HCT116 (cell line): ENCODE data around the gene SYNC. TPM values are rescaled to one million over a fixed set of nuclear protein-coding genes. Genes with fewer than 3 reads are reported as not detected.

Source experiments
- ATAC-seq: fragments of 200-7000 bp; cut with Tn5 transposase; 2 replicates; pipeline ENCODE4 v1.9.1; 2020; ENCODE audit warnings: mild to moderate bottlenecking, moderate library complexity
- BruUV-seq: library from RNA; stranded (reverse); fragments of 400-500 nt; replicated peaks from 2 replicates; lab custom pipeline; 2021; lab: Mats Ljungman, UMichigan
- CTCF ChIA-PET: fragments of 300-600 bp; sonication (Branson Sonifier 250); formaldehyde crosslinking; loops from one replicate; lab custom pipeline; 2021; ENCODE audit warnings: antibody characterized with exemption; lab: Charles Lee
- POLR2A ChIA-PET: fragments of 300-600, 350-600 bp; sonication (Branson Sonifier 250); formaldehyde crosslinking; loops from one replicate; lab custom pipeline; 2021; ENCODE audit warnings: antibody characterized with exemption; lab: Charles Lee
- RAD21 ChIA-PET, 2 experiments: fragments of 300-600 bp; sonication (Branson Sonifier 250); formaldehyde crosslinking; loops; one replicate each; lab custom pipeline; 2023; ENCODE audit warnings: low total read pairs in 2 of 2; ENCODE audit not compliant: uncharacterized antibody in 2 of 2, unreplicated experiment in 2 of 2, low non-redundant PET in 1 of 2; lab: Charles Lee
- DNase-seq: peaks from one replicate; pipeline ENCODE4 v3.0.0-alpha.2; 2010; ENCODE audit warnings: low read depth, low spot score
- H2AFZ ChIP-seq: fragments of 200-600 bp; shearing (Covaris generic), sonication (generic); 2 replicates; pipeline ENCODE4 v1.6.1; 2017; ENCODE audit warnings: low read depth, mixed run types, mixed read lengths, antibody characterized with exemption, low read length; ENCODE audit not compliant: poor library complexity, severe bottlenecking
- H3K27ac ChIP-seq: 2 replicates; pipeline ENCODE4 v1.5.1; 2012; ENCODE audit warnings: low read depth, low read length
- H3K27me3 ChIP-seq: fragments of 200-600 bp; sonication (generic); 2 replicates; pipeline ENCODE4 v1.6.1; 2016; ENCODE audit warnings: mixed run types, low read length, mixed read lengths; ENCODE audit not compliant: insufficient read depth
- H3K36me3 ChIP-seq, 2 experiments: fragments of 200-500 bp in 1 of 2; fragments of 200-600 bp in 1 of 2; sonication (Bioruptor generic) in 1 of 2; sonication (generic) in 1 of 2; 2 replicates each; pipeline versions ENCODE4 v1.5.1 to v1.6.1; 2014 to 2016; ENCODE audit warnings: low read length in 2 of 2, inconsistent platforms in 1 of 2, mixed read lengths in 1 of 2, mixed run types in 1 of 2; ENCODE audit not compliant: insufficient read depth in 2 of 2, control insufficient read depth in 1 of 2
- H3K4me1 ChIP-seq, 2 experiments: fragments of 200-600 bp in 1 of 2; sonication (generic) in 1 of 2; 2 replicates each; pipeline versions ENCODE4 v1.5.1 to v1.6.1; 2012 to 2017; ENCODE audit warnings: low read length in 2 of 2, inconsistent platforms in 1 of 2, mild to moderate bottlenecking in 1 of 2, mixed read lengths in 1 of 2, mixed run types in 1 of 2, moderate library complexity in 1 of 2; ENCODE audit not compliant: insufficient read depth in 2 of 2, control insufficient read depth in 1 of 2
- H3K4me2 ChIP-seq: fragments of 200-600 bp; sonication (generic); 2 replicates; pipeline ENCODE4 v1.6.1; 2017; ENCODE audit warnings: mixed run types, low read length, mixed read lengths
- H3K4me3 ChIP-seq, 2 experiments: fragments of 200-600 bp in 1 of 2; sonication (generic) in 1 of 2; replicated peaks in 1 of 2; 2 replicates each; pipeline ENCODE4 v1.5.1; 2011 to 2016; ENCODE audit warnings: low read length in 2 of 2, control low read depth in 1 of 2, low read depth in 1 of 2, mild to moderate bottlenecking in 1 of 2, mixed read lengths in 1 of 2, mixed run types in 1 of 2
- H3K79me2 ChIP-seq: fragments of 200-600 bp; sonication (generic); 2 replicates; pipeline ENCODE4 v1.6.1; 2017; ENCODE audit warnings: mild to moderate bottlenecking, mixed run types, low read length, moderate library complexity, mixed read lengths; ENCODE audit not compliant: insufficient read depth
- H3K9ac ChIP-seq: fragments of 200-600 bp; sonication (generic); 2 replicates; pipeline ENCODE4 v1.6.1; 2016; ENCODE audit warnings: low read length, mixed read lengths
- H3K9me2 ChIP-seq: fragments of 200-600 bp; sonication (generic), shearing (Covaris generic); 2 replicates; pipeline ENCODE4 v1.6.1; 2017; ENCODE audit warnings: mixed run types, mild to moderate bottlenecking, moderate library complexity; ENCODE audit not compliant: insufficient read depth
- H3K9me3 ChIP-seq, 2 experiments: fragments of 200-500 bp in 1 of 2; fragments of 200-600 bp in 1 of 2; sonication (Bioruptor generic) in 1 of 2; sonication (generic) in 1 of 2; 2 replicates each; pipeline ENCODE4 v1.6.1; 2014 to 2017; ENCODE audit warnings: low read length in 2 of 2, mixed read lengths in 2 of 2, inconsistent platforms in 1 of 2, low read depth in 1 of 2, mild to moderate bottlenecking in 1 of 2, mixed run types in 1 of 2, moderate library complexity in 1 of 2; ENCODE audit not compliant: control insufficient read depth in 1 of 2, insufficient read depth in 1 of 2
- H4K20me1 ChIP-seq: fragments of 200-600 bp; sonication (generic), shearing (Covaris generic); 2 replicates; pipeline ENCODE4 v1.6.1; 2017; ENCODE audit warnings: mixed run types, mild to moderate bottlenecking, moderate library complexity; ENCODE audit not compliant: insufficient read depth
- CBX3 ChIP-seq: IDR thresholded peaks from 2 replicates; pipeline ENCODE4 v1.6.1; 2012; ENCODE audit warnings: low read depth
- CEBPB ChIP-seq: IDR thresholded peaks from 2 replicates; pipeline ENCODE4 v1.6.1; 2012; ENCODE audit warnings: low read depth
- EGR1 ChIP-seq: IDR thresholded peaks from 2 replicates; pipeline ENCODE4 v1.6.1; 2012; ENCODE audit warnings: low read depth
- ELF1 ChIP-seq: IDR thresholded peaks from 2 replicates; pipeline ENCODE4 v1.6.1; 2012; ENCODE audit warnings: low read depth, borderline replicate concordance
- EZH2 ChIP-seq: fragments of 200-600 bp; sonication (generic); IDR thresholded peaks from 2 replicates; pipeline ENCODE4 v1.6.1; 2017; ENCODE audit warnings: antibody characterized with exemption, mixed run types
- EZH2phosphoT487 ChIP-seq: fragments of 200-600 bp; IDR thresholded peaks from 2 replicates; pipeline ENCODE4 v1.6.1; 2018; ENCODE audit warnings: antibody characterized with exemption, borderline replicate concordance
- FOSL1 ChIP-seq: IDR thresholded peaks from 2 replicates; pipeline ENCODE4 v1.6.1; 2012; ENCODE audit warnings: low read depth
- JUND ChIP-seq: IDR thresholded peaks from 2 replicates; pipeline ENCODE4 v1.6.1; 2012
- POLR2A ChIP-seq: IDR thresholded peaks from 2 replicates; pipeline ENCODE4 v1.7.0; 2011; ENCODE audit warnings: borderline replicate concordance; ENCODE audit not compliant: insufficient read depth, insufficient read length; ENCODE audit errors: extremely low read depth
- SIN3A ChIP-seq: IDR thresholded peaks from 2 replicates; pipeline ENCODE4 v1.6.1; 2012; ENCODE audit warnings: low read depth
- SRF ChIP-seq: IDR thresholded peaks from 2 replicates; pipeline ENCODE4 v1.6.1; 2012; ENCODE audit warnings: low read depth
- TCF7L2 ChIP-seq: IDR thresholded peaks from 2 replicates; pipeline ENCODE4 v1.7.0; 2011; ENCODE audit warnings: borderline replicate concordance, inconsistent platforms; ENCODE audit not compliant: insufficient read depth, insufficient read length; ENCODE audit errors: extremely low read depth
- YY1 ChIP-seq: IDR thresholded peaks from 2 replicates; pipeline ENCODE4 v1.6.1; 2011; ENCODE audit warnings: low read length, low read depth, moderate library complexity, mild to moderate bottlenecking; ENCODE audit not compliant: insufficient replicate concordance; ENCODE audit errors: extremely low read depth
- ZNF274 ChIP-seq: fragments of 200-500 bp; sonication (Bioruptor generic); IDR thresholded peaks from 2 replicates; pipeline ENCODE4 v1.6.1; 2014; ENCODE audit warnings: mild to moderate bottlenecking, low read depth, low read length, inconsistent platforms
- intact Hi-C: fragments of 100-400 bp; cut with micrococcal nuclease; formaldehyde crosslinking; loops from 2 replicates; pipeline ENCODE4 v1.10.0; 2022
- total RNA-seq: library from RNA; stranded (reverse); gene quantifications from one replicate; pipeline ENCODE4 v1.2.1, GENCODE V29; 2021; ENCODE audit not compliant: unreplicated experiment
- TF ChIP-seq, protein P1 (sequence below): IDR thresholded peaks from 2 replicates; pipeline ENCODE4 v1.6.1; 2012
- TF ChIP-seq, protein P2 (sequence below): IDR thresholded peaks from 2 replicates; pipeline ENCODE4 v1.6.1; 2011; ENCODE audit warnings: mild to moderate bottlenecking, low read length, moderate library complexity; ENCODE audit not compliant: insufficient replicate concordance; ENCODE audit errors: extremely low read depth
- TF ChIP-seq, protein P3 (sequence below): IDR thresholded peaks from 2 replicates; pipeline ENCODE4 v1.6.1; 2012; ENCODE audit warnings: low read depth
- TF ChIP-seq, protein P4 (sequence below), 3 experiments: fragments of 200-600 bp in 1 of 3; sonication (generic) in 1 of 3; IDR thresholded peaks in 2 of 3; conservative IDR thresholded peaks in 1 of 3; 2 replicates each; pipeline ENCODE4 v1.5.1; 2012 to 2017; ENCODE audit warnings: low read depth in 2 of 3, low read length in 2 of 3, antibody characterized with exemption in 1 of 3, borderline replicate concordance in 1 of 3, control low read depth in 1 of 3, mild to moderate bottlenecking in 1 of 3, mixed read lengths in 1 of 3, mixed run types in 1 of 3, moderate library complexity in 1 of 3; ENCODE audit not compliant: insufficient read depth in 1 of 3

The SYNC gene
- total RNA-seq, 1 experiment from 2014 or later, result 1.3 TPM

DNA sequence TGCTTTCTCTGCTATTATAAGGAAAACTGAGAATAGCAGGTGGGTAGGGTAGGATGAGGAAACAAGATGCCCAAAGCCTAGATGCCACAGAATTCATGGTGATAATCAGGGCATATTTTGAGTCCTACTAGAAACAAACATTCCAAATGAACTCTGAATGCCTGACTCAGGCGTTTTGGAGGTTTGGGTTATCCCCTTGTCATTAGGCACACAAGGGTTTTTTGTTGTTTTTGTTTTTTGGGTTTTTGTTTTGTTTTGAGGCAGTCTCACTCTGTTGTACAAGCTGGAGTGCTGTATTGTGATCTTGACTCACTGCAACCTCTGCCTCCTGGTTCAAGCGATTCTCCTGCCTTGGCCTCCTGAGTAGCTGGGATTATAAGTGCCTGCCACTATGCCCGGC, 19.2 kb downstream of the SYNC start:
- ATAC-seq, result no peak
- Histone ChIP-seq H3K4me3 (no peak overlapping the region), H2AFZ (no peak overlapping the region), H3K79me2 (no peaks in the 10 kb centered on the region), H3K36me3 (peaks cover 44 to 62% of the 10 kb centered on the region in 2 experiments), H3K9me2 (no peaks in the 10 kb centered on the region), H4K20me1 (no peaks in the 10 kb centered on the region), H3K9me3 (no peaks in the 10 kb centered on the region), H3K9ac (no peak overlapping the region), H3K27me3 (no peaks in the 10 kb centered on the region), H3K4me1 (no peaks in the 10 kb centered on the region), H3K4me2 (no peak overlapping the region), H3K27ac (no peak overlapping the region)
- intact Hi-C loops, result no loop called here
- POLR2A ChIA-PET, result no interaction called here
- TF ChIP-seq YY1 (no peak), JUND (no peak), ZNF274 (no peak), EZH2 (no peak), TCF7L2 (no peak), EZH2phosphoT487 (no peak), POLR2A (no peak), CBX3 (no peak), EGR1 (no peak), SIN3A (no peak), SRF (no peak), FOSL1 (no peak), CEBPB (no peak), ELF1 (no peak)
- TF ChIP-seq, protein P1, sequence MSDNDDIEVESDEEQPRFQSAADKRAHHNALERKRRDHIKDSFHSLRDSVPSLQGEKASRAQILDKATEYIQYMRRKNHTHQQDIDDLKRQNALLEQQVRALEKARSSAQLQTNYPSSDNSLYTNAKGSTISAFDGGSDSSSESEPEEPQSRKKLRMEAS, result no peak
- TF ChIP-seq, protein P2, sequence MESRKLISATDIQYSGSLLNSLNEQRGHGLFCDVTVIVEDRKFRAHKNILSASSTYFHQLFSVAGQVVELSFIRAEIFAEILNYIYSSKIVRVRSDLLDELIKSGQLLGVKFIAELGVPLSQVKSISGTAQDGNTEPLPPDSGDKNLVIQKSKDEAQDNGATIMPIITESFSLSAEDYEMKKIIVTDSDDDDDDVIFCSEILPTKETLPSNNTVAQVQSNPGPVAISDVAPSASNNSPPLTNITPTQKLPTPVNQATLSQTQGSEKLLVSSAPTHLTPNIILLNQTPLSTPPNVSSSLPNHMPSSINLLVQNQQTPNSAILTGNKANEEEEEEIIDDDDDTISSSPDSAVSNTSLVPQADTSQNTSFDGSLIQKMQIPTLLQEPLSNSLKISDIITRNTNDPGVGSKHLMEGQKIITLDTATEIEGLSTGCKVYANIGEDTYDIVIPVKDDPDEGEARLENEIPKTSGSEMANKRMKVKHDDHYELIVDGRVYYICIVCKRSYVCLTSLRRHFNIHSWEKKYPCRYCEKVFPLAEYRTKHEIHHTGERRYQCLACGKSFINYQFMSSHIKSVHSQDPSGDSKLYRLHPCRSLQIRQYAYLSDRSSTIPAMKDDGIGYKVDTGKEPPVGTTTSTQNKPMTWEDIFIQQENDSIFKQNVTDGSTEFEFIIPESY, result no peak
- TF ChIP-seq, protein P3, sequence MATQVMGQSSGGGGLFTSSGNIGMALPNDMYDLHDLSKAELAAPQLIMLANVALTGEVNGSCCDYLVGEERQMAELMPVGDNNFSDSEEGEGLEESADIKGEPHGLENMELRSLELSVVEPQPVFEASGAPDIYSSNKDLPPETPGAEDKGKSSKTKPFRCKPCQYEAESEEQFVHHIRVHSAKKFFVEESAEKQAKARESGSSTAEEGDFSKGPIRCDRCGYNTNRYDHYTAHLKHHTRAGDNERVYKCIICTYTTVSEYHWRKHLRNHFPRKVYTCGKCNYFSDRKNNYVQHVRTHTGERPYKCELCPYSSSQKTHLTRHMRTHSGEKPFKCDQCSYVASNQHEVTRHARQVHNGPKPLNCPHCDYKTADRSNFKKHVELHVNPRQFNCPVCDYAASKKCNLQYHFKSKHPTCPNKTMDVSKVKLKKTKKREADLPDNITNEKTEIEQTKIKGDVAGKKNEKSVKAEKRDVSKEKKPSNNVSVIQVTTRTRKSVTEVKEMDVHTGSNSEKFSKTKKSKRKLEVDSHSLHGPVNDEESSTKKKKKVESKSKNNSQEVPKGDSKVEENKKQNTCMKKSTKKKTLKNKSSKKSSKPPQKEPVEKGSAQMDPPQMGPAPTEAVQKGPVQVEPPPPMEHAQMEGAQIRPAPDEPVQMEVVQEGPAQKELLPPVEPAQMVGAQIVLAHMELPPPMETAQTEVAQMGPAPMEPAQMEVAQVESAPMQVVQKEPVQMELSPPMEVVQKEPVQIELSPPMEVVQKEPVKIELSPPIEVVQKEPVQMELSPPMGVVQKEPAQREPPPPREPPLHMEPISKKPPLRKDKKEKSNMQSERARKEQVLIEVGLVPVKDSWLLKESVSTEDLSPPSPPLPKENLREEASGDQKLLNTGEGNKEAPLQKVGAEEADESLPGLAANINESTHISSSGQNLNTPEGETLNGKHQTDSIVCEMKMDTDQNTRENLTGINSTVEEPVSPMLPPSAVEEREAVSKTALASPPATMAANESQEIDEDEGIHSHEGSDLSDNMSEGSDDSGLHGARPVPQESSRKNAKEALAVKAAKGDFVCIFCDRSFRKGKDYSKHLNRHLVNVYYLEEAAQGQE, result no peak
- TF ChIP-seq, protein P4, sequence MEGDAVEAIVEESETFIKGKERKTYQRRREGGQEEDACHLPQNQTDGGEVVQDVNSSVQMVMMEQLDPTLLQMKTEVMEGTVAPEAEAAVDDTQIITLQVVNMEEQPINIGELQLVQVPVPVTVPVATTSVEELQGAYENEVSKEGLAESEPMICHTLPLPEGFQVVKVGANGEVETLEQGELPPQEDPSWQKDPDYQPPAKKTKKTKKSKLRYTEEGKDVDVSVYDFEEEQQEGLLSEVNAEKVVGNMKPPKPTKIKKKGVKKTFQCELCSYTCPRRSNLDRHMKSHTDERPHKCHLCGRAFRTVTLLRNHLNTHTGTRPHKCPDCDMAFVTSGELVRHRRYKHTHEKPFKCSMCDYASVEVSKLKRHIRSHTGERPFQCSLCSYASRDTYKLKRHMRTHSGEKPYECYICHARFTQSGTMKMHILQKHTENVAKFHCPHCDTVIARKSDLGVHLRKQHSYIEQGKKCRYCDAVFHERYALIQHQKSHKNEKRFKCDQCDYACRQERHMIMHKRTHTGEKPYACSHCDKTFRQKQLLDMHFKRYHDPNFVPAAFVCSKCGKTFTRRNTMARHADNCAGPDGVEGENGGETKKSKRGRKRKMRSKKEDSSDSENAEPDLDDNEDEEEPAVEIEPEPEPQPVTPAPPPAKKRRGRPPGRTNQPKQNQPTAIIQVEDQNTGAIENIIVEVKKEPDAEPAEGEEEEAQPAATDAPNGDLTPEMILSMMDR (IDR thresholded peaks at IDR 0.05 in 2 of 3, conservative IDR thresholded peaks at IDR 0.05 in 1 of 3; ENCODE audit: borderline replicate concordance in 1 of 3, insufficient read depth in 1 of 3, low read depth in 2 of 3, low read length in 2 of 3), result no peak
- CTCF ChIA-PET, result no interaction called here
- no TSS peak for BruUV-seq
- DNase-seq, result no peak
- RAD21 ChIA-PET, result no interaction called here
